Posterior cingulate gyrus (tissue), 11 donors: ENCODE results near the gene ANKRD13B.

Experiments used
- DNase-seq, 10 donors: peaks; one replicate each; pipeline versions ENCODE4 v3.0.0 to v3.0.0-alpha.2; 2020 to 2021; ENCODE audit warnings: mixed read lengths in 3 of 10
- intact Hi-C: fragments of 100-400 bp; cut with DNase I; formaldehyde crosslinking; loops from one replicate; pipeline ENCODE4 v1.15.1; 2023

ANKRD13B gene

GRCh38 chr17:29613352-29613837 lies 20.5 kb downstream of the ANKRD13B start:
- intact Hi-C loops, result loop anchor here (1.0 kb wide), 2 partner anchors 20 to 33 kb away; partner anchors contain the start of gene ANKRD13B
- peak; percentile 90 to 99 (median 94) for DNase-seq

DNA sequence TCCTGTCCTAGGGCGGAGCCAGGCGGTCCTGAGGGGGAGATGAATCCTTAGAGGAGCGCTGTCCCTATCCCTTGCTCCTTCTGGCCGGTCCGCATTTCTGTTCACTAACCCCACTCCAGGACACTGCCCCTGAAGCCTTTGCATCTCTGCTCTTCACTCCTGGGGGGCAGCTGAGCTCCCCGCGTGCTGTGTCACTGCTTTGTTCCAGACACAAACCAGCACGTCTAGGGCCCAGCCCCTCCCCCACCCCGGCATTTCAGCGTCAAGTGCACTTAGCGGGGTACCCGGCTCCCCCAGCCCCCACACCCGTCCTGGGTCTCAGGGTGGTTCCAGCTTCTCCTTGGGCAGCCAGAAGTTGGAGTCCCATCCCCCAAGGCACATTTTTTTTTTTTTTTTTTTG lies 20.9 kb downstream of the ANKRD13B start:
- DNase-seq, result no peak
- intact Hi-C loops, result loop anchor here (1.0 kb wide), 2 partner anchors 21 to 34 kb away; partner anchors contain the start of gene ANKRD13B

GRCh38 chr17:29614349-29615047 lies 21.6 kb downstream of the ANKRD13B start:
- DNase-seq, result peak in 2 of 10 donors; percentile 37 to 90
- intact Hi-C loops, result no loop called here

GRCh38 chr17:29615048-29615385 lies 22.1 kb downstream of the ANKRD13B start:
- intact Hi-C loops, result no loop called here
- peak in 7 of 10 donors; percentile 40 to 92 (median 63) for DNase-seq

DNA sequence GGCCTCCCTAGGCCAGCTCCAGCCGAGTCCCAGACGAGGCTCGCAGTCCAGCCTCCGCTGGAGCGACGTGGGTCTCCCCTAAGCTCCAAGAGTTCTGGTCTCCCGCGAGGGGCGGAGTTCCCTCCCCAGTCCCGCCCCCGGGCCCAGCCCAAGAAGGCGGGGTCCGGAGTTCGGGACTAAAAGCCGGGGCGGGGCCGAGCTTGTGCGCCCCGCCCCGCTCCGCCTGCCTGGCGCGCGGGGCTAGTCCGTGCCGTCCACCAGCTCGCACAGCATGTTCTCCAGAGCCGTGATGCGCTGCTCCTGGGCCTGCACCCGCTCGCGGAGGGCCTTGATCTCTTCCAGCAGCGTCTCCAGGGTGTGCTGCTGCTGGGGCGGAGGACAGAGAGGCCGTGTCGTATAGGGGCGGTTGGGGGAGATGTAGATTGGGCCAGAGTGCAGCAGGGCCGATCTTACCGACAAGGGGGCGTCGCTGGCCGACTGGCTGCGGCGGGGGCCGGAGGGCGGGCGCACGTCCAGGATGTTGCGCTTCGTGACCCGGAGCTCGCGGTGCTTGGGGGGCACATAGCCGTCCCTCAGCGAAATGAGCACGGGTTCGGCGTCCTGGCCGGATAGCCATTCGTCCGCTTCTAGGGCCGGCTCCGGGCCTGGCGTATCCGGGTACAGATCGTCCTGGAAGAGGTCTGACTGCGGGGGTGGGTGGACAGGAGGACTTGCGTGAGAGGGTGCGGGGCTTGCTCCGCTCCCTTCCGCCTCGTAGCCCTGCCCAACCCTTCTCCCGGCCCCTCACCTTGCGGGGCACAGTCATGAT lies 22.8 kb downstream of the ANKRD13B start:
- intact Hi-C loops, result no loop called here
- DNase-seq, result peak; percentile 85 to 99 (median 94)

DNA sequence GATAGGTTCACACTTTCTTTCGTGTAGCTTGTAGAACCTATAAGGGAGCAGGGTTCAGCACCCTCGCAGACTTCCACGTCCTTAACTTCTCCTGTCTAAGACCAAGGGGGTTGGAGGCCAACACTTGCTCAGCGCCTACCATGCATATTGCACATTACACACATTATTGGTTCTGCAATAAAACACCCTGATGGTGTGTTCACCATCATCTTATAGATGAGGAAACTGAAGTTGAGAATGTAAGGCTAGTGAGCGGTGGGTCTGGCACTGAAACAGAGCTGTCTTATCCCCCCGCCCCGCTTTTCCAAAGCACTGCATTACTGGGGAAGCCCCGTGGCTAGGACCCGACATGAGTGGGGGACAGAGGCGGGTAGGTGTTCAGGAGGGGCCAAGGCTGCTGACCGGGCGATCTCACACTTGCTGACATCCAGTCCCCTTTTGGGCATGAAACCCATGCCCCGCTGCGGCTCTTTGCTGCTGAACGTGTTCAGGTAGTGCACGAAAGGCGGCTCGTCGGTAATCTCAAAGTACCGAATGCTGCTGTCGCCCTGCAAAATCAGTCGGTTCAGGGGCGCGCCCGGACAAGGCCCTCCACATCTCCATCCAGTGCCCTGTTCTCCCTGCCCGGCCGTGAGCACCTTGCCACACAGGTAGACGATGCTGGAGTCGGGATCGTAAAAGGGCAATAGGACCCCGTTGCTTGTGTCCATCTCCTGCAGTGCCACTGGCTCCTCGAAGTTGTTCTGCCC lies 23.5 kb downstream of the ANKRD13B start:
- intact Hi-C loops, result no loop called here
- peak in 1 of 10 donors; percentile 85 for DNase-seq

GRCh38 chr17:29617125-29617480 lies 24.2 kb downstream of the ANKRD13B start:
- DNase-seq, result peak; percentile 77 to 98 (median 87)
- intact Hi-C loops, result no loop called here

- intact Hi-C loops, result no loop called here
- DNase-seq, result peak in 9 of 10 donors; percentile 68 to 97 (median 77)
Observed at GRCh38 chr17:29617481-29618271, 24.7 kb downstream of the ANKRD13B start.

- intact Hi-C loops, result no loop called here
- DNase-seq, result peak in 1 of 10 donors; percentile 76
Observed at GRCh38 chr17:29618272-29619065, 25.5 kb downstream of the ANKRD13B start.

DNA sequence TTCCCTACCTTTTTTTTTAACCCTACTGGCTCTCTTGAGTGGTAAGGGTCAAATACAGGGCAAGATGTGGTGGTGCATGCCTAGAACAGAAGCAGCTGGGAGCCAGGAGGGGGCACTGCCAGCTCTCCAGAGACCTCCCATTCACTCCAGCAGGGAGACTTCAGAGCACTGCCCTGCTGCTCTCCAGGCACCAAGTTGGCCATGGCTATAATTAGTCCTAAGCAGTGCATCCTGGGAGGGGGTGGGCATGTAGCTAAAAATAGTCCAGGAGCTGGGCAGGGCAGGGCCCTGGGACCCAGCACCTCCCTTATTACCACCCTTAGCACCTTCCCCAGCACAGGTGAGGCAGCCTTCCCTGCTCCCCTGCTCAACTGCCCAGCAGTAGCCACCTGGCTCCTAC lies 26.3 kb downstream of the ANKRD13B start:
- DNase-seq, result peak in 1 of 10 donors; percentile 90
- intact Hi-C loops, result no loop called here

DNA sequence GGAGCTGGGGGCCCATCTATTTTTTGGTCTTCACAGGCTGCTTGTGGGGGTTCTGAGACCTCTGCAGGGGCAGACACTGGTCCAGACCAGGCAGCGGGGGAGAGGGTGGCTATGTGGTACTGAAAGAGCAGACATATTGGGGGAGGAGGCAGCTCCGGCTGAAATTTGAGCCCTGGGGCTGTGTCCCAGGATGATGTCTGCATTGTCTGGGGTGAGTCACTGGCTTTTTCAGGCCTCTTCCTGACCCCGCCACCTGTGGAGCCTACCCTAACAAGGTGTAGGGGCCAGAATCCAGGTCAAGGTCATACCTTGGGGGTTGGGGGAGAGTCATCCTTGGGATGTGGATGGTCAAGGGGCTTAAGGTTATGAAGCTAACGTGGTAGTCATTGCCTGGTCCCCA lies 27.3 kb downstream of the ANKRD13B start:
- peak in 1 of 10 donors; percentile 69 for DNase-seq

DNA sequence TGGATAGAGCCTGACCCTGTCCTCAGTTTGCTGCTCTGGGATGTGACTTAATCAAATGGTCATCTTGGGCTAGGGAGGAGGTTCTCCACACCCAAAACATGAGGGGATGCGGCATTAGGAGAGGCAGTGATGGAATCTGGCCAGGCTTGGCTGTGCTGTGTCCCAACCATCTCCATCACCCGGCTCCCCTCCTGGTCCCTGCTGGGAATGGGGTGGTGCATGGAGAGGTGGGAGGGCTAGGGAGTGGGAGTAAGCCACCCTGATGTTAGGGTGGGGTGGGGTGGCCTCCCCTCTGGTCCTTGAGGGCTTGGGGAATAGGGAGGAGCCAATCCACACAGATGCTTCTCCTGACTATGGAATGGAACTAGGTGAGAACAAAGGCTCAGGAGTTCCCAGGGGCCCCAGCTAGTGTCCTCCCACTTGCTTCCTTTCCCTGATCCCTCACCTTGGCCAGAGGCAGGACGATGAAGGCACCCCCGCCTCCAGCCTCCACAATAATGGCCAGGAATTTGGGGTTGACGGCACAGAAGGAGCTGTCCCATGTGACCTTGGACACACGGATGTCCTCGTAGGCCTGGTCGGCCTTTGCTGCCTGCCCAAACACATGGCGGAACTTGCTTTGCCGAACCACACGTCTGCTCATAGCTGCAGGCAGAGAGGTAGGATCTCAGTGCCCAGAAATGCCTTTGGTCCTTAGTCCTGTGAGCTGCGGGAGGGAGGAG lies 28.0 kb downstream of the ANKRD13B start:
- intact Hi-C loops, result no loop called here
- peak in 1 of 10 donors; percentile 73 for DNase-seq

More for the DNA sequence above, 27.3 kb downstream of the ANKRD13B start:
- intact Hi-C loops, result no loop called here

DNA sequence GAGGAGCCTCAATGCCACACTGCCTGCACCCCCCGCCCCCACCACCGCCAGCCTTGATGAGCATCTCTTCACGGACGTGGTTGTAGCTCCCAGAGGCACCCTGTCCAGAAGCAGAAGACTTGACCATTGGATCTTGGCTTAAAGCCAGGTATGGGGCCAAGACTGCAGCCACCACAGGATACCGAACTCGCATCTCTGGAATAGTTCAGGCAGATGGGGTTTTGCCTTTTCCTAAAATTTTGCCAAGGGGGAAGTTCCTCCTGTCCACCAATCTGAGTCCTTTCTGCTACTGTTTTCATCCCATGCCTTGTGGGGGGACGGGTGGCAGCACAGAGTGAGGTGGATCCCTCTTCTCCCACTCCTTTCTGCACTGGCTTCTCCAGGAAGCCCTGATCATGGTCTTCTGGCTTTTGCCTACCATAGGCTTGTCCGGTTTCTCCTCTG lies 28.8 kb downstream of the ANKRD13B start:
- DNase-seq, result peak in 3 of 10 donors; percentile 24 to 86 (median 45)
- intact Hi-C loops, result no loop called here

- intact Hi-C loops, result no loop called here
- peak in 8 of 10 donors; percentile 52 to 95 (median 74) for DNase-seq
Observed at GRCh38 chr17:29622337-29623282, 29.7 kb downstream of the ANKRD13B start, which contains the start of gene CORO6. Gene CORO6, minus strand, starts transcription at chr17:29622912. Its CDS starts 1,491 bp downstream, at chr17:29621421.

DNA sequence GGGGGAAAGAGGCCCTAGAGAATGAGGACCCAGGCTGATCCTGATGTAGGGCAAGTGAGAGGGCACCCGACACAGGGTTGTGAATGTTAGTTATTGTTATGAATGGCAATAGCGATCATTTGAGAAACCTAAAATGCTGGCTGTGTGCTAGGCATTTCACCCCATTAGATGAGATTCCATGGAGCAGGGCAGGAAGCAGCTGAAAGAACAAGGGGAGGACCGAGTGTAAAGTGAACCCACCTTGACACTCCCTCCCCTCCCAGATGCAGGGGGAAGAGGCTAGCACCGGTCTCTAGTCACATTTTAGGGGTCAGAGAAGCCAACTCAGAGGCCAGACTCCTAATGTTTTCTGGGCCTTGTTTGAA lies 30.3 kb downstream of the ANKRD13B start:
- intact Hi-C loops, result no loop called here
- DNase-seq, result no peak

GRCh38 chr17:29624586-29624985 lies 31.7 kb downstream of the ANKRD13B start:
- intact Hi-C loops, result no loop called here
- no peak for DNase-seq
